ENCODE results near the gene RNF31. TPM values are rescaled to one million over a fixed set of nuclear protein-coding genes. Genes with fewer than 3 reads are reported as not detected.

RNF31 gene
- total RNA-seq, 1 experiment from 2014 or later, result 77.6 TPM

- intact Hi-C loops (cut with micrococcal nuclease; ENCODE audit: unreplicated experiment), result no loop called here
- BruUV-seq (replicated peaks), result no TSS peak
- no peak for DNase-seq
- H3K27ac Mint-ChIP-seq (ENCODE audit: unreplicated experiment), result no peak overlapping the region
- peak overlapping the region; percentile 100 for H3K4me3 Mint-ChIP-seq (ENCODE audit: unreplicated experiment)
- no peaks in the 10 kb centered on the region for H3K27me3 Mint-ChIP-seq (ENCODE audit: insufficient read depth, unreplicated experiment)
- Histone ChIP-seq H3K36me3 (ENCODE audit: control insufficient read depth, insufficient read depth, low read length) (peaks cover 6% of the 10 kb centered on the region), H3K9me3 (no peaks in the 10 kb centered on the region), H3K4me1 (no peaks in the 10 kb centered on the region), H3K4me3 (ENCODE audit: low read depth, low read length) (peak overlapping the region; percentile 74), H3K27me3 (replicated peaks; ENCODE audit: control insufficient read depth, insufficient read depth, low read length) (no peaks in the 10 kb centered on the region)
- no peak for TF ChIP-seq CTCF (IDR thresholded peaks at IDR 0.05; ENCODE audit: insufficient read depth in 1 of 2, low read depth in 1 of 2, low read length in 1 of 2, severe bottlenecking in 1 of 2, unreplicated experiment in 1 of 2)
- peaks cover 40% of the 10 kb centered on the region for H3K36me3 Mint-ChIP-seq (ENCODE audit: insufficient read depth, unreplicated experiment)
- H3K4me1 Mint-ChIP-seq (ENCODE audit: low read depth, unreplicated experiment), result peaks cover 13% of the 10 kb centered on the region
- no peaks in the 10 kb centered on the region for H3K9me3 Mint-ChIP-seq (ENCODE audit: unreplicated experiment)
- ChIA-PET POLR2A (interaction anchor here (3.1 to 3.3 kb wide), 2 partner anchors 20 to 30 kb away, joined by 46 to 57 read pairs; partner anchors contain the start of genes PSME1, PSME2 and RNF31), CTCF (interaction anchor here (3.1 to 3.3 kb wide), 2 partner anchors 23 to 45 kb away, joined by 17 to 26 read pairs; partner anchors contain the start of genes IRF9 and PCK2)
Measured at GRCh38 chr14:24116128-24116814, 31.0 kb upstream of the RNF31 start.

GRCh38 chr14:24117179-24117578 is 30.1 kb upstream of the RNF31 start:
- peaks cover 40% of the 10 kb centered on the region for H3K36me3 Mint-ChIP-seq (ENCODE audit: insufficient read depth, unreplicated experiment)
- peaks cover 6% of the 10 kb centered on the region for H3K36me3 ChIP-seq (ENCODE audit: control insufficient read depth, insufficient read depth, low read length)

GRCh38 chr14:24119691-24120090 is 27.6 kb upstream of the RNF31 start:
- Mint-ChIP-seq H3K36me3 (ENCODE audit: insufficient read depth, unreplicated experiment) (peaks cover 35% of the 10 kb centered on the region), H3K27ac (ENCODE audit: unreplicated experiment) (no peak overlapping the region), H3K4me1 (ENCODE audit: low read depth, unreplicated experiment) (peaks cover 13% of the 10 kb centered on the region), H3K9me3 (ENCODE audit: unreplicated experiment) (no peaks in the 10 kb centered on the region), H3K4me3 (ENCODE audit: unreplicated experiment) (no peak overlapping the region), H3K27me3 (ENCODE audit: insufficient read depth, unreplicated experiment) (no peaks in the 10 kb centered on the region)
- TF ChIP-seq CTCF (IDR thresholded peaks at IDR 0.05; ENCODE audit: insufficient read depth in 1 of 2, low read depth in 1 of 2, low read length in 1 of 2, severe bottlenecking in 1 of 2, unreplicated experiment in 1 of 2), result no peak
- H3K27me3 ChIP-seq (replicated peaks; ENCODE audit: control insufficient read depth, insufficient read depth, low read length), result no peaks in the 10 kb centered on the region
- H3K4me1 ChIP-seq, result no peaks in the 10 kb centered on the region
- H3K4me3 ChIP-seq (ENCODE audit: low read depth, low read length), result no peak overlapping the region
- POLR2A ChIA-PET, result no interaction called here
- CTCF ChIA-PET, result no interaction called here
- no peak for DNase-seq
- BruUV-seq (replicated peaks), result no TSS peak
- H3K36me3 ChIP-seq (ENCODE audit: control insufficient read depth, insufficient read depth, low read length), result peaks cover 6% of the 10 kb centered on the region
- intact Hi-C loops (cut with micrococcal nuclease; ENCODE audit: unreplicated experiment), result no loop called here
- no peaks in the 10 kb centered on the region for H3K9me3 ChIP-seq

More at GRCh38 chr14:24117179-24117578, 30.1 kb upstream of the RNF31 start:
- Mint-ChIP-seq H3K9me3 (ENCODE audit: unreplicated experiment) (no peaks in the 10 kb centered on the region), H3K27me3 (ENCODE audit: insufficient read depth, unreplicated experiment) (no peaks in the 10 kb centered on the region), H3K4me3 (ENCODE audit: unreplicated experiment) (no peak overlapping the region), H3K4me1 (ENCODE audit: low read depth, unreplicated experiment) (peaks cover 13% of the 10 kb centered on the region), H3K27ac (ENCODE audit: unreplicated experiment) (no peak overlapping the region)
- ChIA-PET POLR2A (interaction anchor here (0.9 kb wide), 1 partner anchor 23 kb away, joined by 3 read pairs; the partner anchor contains the start of gene PCK2), CTCF (no interaction called here)
- Histone ChIP-seq H3K9me3 (no peaks in the 10 kb centered on the region), H3K4me3 (ENCODE audit: low read depth, low read length) (no peak overlapping the region), H3K27me3 (replicated peaks; ENCODE audit: control insufficient read depth, insufficient read depth, low read length) (no peaks in the 10 kb centered on the region), H3K4me1 (no peaks in the 10 kb centered on the region)
- intact Hi-C loops (cut with micrococcal nuclease; ENCODE audit: unreplicated experiment), result no loop called here
- TF ChIP-seq CTCF (IDR thresholded peaks at IDR 0.05; ENCODE audit: insufficient read depth in 1 of 2, low read depth in 1 of 2, low read length in 1 of 2, severe bottlenecking in 1 of 2, unreplicated experiment in 1 of 2), result no peak
- no TSS peak for BruUV-seq (replicated peaks)
- no peak for DNase-seq

Data from Caco-2 (cell line).